GM21515 (cell line): ENCODE measurements around the gene C19orf67.
"Not testable (repeated sequence)": the region's sequence is repeated elsewhere in the genome, so short reads cannot be mapped to it uniquely, and the experiment has no call there.

Experiments
- ATAC-seq: cut with Tn5 transposase; IDR thresholded peaks from one replicate; pipeline ENCODE4 v1.9.1; 2021; ENCODE audit not compliant: unreplicated experiment

The C19orf67 gene

DNA sequence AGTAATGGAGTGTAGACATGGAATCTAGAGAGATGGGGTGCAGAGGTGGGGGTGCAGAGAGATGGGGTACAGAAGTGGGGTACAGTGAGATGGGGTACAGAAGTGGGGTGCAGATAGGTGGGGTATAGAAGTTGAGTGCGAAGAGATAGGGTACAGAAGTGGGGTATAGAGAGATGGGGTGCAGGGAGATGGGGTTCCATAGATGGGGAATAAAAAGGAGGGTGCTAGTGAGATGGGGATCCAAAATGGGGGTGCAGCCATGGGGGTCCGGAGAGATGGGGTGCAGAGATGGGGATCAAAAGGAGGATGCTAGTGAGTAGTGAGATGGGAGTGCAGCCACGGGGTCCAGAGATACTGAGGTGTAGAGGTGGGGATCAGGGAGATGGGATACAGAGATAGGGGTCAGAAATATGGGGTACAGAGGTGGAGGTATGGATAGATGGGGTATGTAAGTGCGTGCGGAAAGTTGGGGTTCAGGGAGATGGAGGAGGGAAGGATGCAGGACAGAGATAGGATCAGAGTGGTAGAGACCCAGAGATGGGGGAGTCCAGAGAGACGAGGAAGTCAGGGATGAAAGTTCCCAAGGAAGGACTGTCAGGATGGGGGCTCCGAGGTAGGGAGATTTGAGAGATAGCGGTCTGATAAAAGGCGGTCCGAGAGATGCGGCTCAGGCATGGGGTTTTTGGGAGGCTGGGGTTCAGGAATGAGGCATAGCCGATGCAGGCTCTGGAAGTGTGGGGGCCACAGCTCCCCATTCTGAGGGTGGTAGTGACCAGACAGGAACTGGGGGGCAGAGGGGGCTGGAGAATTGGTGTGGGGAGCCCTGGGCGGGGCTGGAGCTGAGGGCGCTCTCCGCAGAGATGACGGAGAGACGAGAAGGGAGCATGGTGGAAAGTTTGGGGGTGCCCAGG is 27.1 kb downstream of the C19orf67 start:
- ATAC-seq = no peak

DNA sequence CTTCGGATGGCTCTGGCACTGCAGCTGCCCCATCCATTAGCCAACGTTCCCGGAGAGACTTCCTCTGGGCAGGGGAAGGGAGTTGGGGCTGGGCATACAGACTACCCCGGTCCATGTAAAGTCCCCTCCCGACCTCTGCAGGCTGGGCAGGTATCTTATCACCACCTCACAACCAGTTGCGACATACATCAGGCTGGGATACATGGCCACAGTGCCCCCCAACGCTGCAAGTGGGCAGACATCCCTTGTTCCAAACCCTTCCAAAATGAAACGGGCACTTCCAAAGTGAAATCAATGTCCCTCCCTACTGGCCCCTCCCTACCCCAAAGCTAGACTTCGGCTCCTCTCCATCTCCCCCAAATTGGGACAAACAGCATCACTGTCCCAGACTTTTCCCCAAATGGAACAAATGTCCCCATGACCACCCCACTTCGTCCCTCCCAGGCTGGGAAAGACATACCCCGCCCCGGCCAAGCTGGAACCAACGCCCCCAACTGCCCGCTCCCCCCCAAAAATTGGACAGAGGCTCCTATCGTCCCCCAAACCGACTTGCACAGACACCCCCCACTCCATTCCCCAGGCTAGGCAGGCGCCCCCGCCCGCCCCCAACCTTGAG is 28.7 kb downstream of the C19orf67 start:
- no peak for ATAC-seq

DNA sequence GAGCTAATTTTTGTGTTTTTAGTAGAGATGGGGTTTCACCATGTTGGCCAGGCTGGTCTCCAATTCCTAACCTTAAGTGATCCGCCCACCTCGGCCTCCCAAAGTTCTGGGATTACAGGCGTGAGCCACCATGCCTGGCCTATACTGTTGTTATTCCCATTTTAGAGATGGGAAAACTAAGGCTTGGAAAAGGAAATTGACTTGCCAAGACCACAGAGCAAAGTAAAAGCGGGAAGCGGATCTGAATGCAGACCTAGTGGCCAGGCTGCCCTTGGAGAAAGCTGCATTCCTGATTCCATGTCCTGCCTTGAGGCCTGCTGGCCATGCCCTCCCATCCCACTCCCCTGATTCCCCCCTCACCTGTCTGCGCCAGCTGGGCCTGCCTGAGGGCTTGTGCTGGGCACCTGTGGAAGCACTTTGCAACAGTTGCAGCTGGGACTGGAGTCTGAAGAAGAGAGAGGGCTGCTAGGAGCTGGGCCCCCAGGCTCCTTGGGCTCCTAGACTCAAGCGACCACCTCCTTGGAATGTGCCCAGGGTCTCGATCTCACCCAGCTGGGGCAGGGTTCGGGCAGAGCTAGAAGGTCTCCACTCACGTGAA is 29.4 kb downstream of the C19orf67 start:
- ATAC-seq = no peak

DNA sequence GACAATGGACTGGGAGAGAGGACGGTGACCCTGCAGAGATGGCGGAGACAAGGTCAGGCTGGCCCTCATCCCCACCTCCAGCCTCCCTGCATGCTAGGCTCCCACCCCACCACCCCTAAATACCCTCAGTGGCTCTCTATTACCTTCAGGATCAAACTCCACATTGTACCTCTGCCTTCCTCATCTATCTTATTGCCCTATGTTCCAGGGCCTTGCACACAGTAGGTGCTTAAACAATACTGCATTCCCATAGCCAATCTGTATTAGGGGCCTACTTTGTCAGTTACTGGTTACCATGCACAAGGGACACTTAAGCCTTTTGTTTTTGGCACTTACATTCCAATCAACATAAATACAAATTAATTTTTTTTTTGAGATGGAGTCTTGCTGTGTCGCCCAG is 30.2 kb downstream of the C19orf67 start:
- ATAC-seq = no peak

DNA sequence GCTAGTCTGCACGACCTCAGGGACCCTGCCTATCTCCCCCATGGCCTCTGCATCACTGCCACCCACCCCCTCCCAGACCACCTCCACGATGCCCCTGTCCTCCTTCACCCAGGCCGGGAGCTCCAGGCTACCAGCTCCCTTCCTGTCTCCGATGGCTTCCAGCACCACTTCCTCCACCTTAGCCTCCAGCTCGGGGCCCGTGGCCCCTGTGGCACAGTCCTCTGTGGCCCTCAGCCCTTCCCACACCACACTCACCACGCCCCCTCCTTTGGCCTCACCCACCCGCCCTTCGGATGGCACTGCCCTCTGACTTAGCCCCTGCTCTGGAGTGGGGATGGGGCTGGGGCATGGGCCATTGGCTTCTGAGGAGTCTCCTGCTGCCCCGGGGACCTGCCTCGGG is 30.9 kb downstream of the C19orf67 start:
- no peak for ATAC-seq

DNA sequence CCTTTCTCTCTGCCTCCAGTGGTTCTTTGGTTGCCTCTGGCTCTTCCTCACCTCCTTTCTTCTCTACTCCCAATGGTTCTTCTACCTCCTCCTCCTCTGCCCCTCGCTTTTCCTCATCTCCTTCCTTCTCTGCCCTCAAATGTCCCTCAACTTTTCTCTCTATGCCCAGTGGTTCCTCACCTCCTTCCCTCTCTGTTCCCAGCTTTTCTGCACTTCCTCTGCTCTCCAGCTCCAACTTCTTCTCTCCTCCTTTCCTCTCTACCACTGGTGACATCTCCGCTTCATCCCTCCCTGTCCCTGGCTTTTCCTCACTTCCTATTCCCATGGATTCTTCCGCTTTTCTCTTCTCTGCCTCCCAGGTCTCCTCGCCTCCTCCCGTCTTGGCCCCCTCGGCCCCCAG is 31.5 kb downstream of the C19orf67 start:
- no peak for ATAC-seq

DNA sequence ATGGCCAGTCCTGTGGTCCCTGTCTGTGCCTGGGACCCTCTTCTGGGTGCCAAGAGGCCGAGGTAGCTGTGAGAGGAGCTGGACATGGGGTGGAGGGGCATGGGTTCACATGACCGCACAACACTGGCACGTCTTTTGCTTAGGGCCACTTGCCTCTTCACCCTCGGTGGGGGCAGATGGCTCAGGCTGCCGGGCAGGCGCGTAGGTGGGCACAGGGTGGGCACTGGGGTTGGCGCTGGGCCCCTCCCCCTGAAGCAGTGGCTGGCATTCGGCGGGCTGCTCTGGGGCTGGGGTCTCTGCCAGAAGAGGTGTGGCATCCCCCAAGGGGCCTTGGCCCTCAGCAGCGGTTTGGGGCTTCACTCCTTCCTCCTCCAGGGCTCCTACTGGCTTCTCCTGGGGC is 32.1 kb downstream of the C19orf67 start:
- ATAC-seq = no peak

DNA sequence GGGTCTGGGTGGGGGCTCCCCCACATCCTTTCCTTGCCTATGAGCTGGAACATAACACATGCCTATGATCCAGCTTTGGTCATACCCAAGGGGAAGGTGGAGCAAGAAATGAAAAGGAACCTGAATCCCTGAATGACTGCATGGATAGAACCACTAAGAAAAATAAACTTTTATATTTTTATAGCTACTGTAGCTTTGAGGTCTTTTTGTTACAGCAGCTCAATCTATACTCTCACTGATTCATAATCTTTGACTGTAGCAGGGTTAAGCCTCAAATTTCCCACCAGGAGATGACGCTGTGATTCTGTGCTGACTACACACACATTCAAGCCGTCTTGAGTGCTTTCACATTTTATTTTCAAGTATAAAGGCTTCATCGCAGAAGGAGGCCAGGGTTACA is 32.6 kb downstream of the C19orf67 start:
- ATAC-seq = no peak

DNA sequence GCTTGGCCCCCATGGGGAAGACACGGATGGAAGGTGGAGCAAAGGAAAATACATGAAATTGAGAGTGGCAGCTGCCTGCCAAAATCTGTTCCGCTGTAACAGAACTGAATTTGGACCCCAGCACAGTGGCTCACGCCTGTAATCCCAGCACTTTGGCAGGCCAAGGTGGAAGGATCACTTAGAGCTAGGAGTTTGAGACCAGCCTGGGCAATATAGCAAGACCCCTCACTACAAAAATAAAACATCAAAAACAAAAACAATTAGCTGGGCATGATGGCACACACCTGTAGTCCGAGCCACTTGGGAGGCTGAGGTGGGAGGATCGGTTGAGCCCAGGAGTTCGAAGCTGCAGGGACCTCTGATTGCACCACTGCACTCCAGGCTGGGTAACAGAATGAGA is 33.1 kb downstream of the C19orf67 start:
- no peak for ATAC-seq

DNA sequence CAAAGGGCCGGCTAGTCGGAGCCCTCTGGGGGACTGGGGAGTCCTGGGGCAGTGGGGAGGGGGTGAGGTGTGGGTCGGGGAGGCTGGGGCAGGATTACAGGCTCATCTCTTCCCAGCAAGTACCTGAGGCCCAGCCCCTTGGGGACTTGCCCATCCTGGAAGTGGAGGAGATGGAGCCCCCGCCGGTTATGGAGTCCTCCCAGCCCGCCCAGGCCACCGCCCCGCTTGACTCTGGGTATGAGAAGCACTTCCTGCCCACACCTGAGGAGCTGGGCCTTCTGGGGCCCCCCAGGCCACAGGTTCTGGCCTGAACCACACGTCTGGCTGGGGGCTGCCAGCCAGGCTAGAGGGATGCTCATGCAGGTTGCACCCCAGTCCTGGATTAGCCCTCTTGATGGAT is 33.6 kb downstream of the C19orf67 start:
- ATAC-seq = no peak

DNA sequence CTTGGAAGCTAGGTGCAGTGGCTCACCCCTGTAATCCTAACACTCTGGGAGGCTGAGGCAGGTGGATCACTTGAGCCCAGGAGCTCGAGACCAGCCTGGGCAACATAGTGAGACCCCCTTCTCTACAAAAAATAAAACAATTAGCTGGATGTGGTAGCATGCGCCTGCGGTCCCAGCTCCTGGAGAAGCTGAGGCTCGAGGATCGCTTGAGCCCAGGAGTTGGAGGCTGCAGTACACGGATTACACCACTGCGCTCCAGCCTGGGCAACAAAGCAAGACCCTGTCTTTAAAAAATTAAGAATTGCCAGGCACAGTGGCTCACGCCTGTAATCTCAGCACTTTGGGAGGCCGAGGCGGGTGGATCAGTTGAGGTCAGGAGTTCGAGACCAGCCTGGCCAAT is 34.6 kb downstream of the C19orf67 start:
- not testable (repeated sequence) for ATAC-seq

DNA sequence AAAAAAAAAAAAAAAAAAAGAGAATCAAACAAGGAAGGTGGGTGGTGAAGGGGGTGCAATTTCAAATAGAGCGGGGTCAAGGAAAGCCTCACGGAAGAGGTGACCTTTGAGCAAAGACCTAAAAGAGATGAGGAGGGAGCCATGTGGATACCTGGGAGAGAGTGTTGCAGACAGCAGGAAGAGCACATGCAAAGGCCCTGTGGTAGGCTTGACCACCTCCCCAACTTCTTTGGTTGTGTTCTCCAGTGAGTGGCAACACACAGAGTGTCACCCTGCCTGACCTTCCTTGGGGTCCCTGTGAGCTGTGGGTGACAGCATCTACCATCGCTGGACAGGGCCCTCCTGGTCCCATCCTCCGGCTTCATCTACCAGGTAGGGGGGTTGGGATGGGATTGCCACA is 35.1 kb downstream of the C19orf67 start:
- ATAC-seq = no peak

DNA sequence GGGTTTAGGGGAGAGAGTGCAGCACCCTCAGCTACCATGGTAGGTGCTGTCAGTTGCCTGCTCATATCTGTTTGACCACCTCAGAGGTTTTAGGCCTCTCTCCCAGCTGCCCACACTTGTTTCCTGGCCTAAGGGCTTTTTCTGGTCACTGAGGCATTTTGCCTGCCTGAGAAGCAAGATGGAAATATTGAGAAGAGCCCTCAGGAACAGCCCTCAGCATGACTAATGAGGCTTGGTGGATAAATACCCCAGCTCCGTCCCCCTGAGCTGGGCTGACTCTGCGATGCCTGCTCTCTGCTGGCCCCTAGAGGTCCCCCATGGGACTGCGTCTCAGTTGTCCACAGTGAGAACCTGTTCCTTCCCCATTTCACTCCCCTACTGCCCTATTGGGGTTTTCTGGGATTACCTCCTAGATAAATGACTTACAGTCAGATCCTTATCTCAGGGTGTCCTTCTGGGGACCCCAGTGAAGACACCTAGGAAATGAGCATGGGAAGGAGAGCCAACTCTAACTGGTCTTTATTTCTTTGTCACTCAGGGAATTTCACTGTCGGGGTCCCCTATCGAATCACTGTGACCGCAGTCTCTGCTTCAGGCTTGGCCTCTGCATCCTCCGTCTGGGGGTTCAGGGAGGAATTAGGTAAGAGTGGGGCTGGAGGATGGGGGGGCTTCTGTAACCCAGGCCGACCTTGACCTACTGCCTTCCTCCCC is 37.0 kb downstream of the C19orf67 start:
- ATAC-seq = no peak

DNA sequence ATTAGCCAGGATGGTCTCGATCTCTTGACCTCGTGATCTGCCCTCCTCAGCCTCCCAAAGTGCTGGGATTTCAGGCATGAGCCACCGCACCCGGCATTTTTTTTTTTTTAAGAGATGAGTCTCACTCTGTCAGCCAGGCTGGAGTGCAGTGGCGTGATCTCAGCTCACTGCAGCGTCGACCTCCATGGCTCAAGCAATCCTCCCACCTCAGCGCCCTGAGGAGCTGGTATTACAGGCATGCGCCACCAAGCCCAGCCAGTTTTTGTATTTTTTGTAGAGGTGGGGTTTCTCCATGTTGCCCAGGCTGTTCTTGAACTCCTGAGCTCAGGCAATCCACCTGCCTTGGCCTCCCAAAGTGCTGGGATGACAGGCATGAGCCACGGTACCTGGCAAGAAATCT is 37.7 kb downstream of the C19orf67 start:
- not testable (repeated sequence) for ATAC-seq

DNA sequence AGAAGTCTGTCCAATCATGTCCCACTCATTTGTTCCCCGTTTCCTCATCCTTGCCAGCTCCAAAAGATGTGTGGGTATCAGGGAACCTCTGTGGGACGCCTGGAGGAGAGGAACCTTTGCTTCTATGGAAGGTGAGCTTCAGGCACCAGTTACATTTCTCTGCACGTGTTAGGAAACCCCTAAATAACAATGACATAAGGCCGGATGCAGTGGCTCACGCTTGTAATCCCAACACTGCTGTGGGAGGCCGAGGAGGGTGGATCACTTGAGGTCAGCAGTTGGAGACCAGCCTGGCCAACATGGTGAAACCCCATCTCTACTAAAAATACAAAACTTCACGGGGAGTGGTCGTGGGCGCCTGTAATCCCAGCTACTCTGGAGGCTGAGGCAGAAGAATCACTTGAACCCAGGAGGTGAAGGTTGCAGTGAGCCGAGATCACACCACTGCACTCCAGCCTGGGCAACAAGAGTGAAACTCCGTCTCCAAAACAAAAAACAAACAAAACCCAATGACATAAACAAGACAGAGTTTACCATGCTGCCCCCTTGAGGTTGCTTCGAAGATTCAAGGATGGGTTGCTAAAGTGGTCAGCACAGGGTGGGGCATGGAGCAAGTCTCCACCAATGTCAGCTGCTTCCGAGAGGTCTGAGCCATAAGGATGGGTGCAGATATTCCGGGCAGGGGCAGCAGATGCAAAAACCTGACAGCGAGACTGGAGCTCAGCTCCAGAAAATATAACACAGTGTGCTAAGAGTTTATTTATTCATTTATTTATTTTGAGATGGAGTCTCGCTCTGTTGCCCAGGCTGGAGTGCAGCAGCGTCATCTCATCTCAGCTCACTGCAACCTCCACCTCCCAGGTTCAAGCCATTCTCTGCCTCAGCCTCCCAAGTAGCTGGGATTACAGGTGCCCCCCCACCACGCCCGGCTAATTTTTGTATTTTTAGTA is 42.6 kb downstream of the C19orf67 start:
- ATAC-seq = not testable (repeated sequence)

DNA sequence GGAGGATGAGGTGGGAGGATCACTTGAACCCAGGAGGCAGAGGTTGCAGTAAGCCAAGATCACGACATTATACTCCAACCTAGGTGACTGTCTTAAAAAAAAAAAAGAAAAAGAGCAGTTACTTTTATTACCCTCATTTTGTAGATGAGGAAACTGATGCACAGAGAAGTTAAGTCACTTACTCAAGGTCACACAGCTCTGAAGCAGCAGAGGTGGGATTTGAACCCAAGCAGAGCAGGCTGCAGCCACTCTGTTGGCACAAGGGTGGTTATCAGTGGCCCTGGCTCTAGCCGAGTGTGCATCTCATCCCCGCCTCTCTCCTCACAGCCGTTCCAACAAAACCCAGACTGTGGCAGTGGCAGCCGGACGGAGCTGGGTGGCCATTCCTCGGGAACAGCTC is 46.4 kb downstream of the C19orf67 start:
- no peak for ATAC-seq

DNA sequence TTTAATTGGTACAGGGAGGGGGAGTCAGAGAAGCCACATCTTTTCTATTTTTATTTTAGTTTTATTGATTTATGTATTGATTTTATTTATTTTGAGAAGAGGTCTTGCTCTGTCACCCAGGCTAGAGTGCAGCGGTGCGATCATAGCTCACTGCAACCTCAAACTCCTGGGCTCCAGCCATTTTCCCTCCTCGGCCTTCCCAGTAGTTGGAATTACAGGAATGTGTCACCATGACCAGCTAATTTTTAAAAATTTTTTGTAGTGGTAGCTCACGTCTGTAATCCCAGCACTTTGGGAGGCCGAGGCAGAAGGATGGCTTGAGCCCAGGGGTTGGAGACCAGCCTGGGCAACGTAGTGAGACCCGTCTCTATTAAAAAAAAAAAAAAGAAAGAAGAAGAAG is 49.9 kb downstream of the C19orf67 start:
- ATAC-seq = no peak

DNA sequence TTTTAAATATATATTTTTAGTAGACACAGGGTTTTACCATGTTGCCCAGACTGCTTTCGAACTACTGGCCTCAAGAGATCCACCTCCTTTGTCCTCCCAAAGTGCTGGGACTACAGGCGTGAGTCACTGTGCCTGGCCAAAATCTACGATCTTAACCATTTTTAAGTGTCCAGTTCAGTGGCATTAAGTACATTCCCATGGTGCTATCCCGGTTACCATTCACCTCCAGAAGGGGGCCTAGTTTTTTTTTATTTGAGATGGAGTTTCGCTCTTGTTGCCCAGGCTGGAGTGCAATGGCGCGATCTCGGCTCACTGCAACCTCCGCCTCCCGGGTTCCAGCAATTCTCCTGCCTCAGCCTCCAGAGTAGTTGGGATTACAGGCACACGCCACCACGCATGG is 50.4 kb downstream of the C19orf67 start:
- not testable (repeated sequence) for ATAC-seq

DNA sequence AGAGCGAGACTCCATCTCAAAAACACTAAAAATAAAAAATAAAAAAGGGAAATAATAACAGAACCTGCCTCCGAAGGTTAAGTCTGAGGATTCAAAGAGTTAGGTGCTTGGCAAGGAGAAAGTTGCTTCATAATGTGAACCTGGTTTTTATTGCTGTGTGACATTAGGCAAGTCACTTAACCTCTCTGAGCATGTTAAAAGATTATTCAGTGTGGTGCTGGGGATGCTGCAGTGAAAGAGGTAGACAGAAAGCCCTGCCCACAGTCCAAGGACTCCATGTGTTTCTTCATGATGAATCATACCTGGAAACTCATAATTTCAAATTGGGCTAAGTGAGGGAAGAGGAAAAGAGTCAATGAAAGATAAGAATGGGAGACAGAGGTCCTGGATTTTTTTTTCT is 51.6 kb downstream of the C19orf67 start:
- no peak for ATAC-seq

DNA sequence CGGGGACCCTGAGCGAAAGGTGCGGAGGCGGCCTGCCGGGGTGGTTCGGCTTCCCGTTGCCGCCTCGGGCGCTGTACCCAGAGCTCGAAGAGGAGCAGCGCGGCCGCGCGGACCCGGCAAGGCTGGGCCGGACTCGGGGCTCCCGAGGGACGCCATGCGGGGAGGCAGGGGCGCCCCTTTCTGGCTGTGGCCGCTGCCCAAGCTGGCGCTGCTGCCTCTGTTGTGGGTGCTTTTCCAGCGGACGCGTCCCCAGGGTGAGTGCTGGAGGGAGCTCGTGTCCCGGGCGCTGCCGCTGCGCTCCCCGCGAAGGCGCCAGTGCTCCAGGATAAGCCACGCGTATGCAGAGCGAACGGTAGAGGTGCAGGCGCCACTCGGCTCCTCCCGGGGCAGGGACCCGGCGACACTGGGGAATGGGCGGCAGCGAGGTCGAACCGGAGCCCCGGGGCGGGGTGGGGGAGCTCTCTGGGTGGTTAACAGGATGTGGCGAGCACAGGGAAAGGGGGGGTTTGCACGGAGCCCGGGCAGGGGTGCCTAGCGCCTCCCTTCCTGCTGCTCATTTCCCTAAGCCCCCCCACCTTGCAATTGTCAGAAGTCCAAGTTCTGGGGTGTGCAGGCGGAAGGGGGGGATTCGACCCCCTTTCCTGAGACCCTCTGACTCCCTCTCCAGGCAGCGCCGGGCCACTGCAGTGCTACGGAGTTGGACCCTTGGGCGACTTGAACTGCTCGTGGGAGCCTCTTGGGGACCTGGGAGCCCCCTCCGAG is 53.7 kb downstream of the C19orf67 start, which contains the start of gene IL27RA:
Gene IL27RA (plus strand): TSS at position 44 of the 762 bp plus-strand sequence. CDS start 111 bp downstream, at position 155.
- peak; percentile 50 for ATAC-seq
